SK-N-SH treated with all-trans-retinoic acid at 6 μM for 48 hours (cell line): ENCODE data around the gene TMEM184A.

ENCODE experiments used
- ATAC-seq: fragments of 200-7000 bp; cut with Tn5 transposase; 3 replicates; pipeline ENCODE4 v1.9.1; 2020; ENCODE audit warnings: mild to moderate bottlenecking, moderate library complexity
- ARNTL ChIP-seq: fragments of 450-650 bp; formaldehyde crosslinking; IDR thresholded peaks from 2 replicates; pipeline ENCODE4 v1.5.0; 2020; ENCODE audit warnings: low read depth, mild to moderate bottlenecking, moderate library complexity, borderline replicate concordance
- BACH2 ChIP-seq: fragments of 250-450 bp; sonication (Bioruptor Pico); IDR thresholded peaks from 2 replicates; pipeline ENCODE4 v1.9.0; 2021; ENCODE audit warnings: mild to moderate bottlenecking, borderline replicate concordance
- CREB5 ChIP-seq: fragments of 250-450 bp; sonication (Bioruptor Pico); IDR thresholded peaks from 2 replicates; pipeline ENCODE4 v1.5.1; 2020; ENCODE audit warnings: low read depth, mild to moderate bottlenecking, moderate library complexity
- CSDC2 ChIP-seq: fragments of 250-450 bp; sonication (Bioruptor Pico); IDR thresholded peaks from 2 replicates; pipeline ENCODE4 v1.5.0; 2020; ENCODE audit warnings: mild to moderate bottlenecking, moderate library complexity
- CSRNP3 ChIP-seq: fragments of 250-450 bp; sonication (Bioruptor Pico); IDR thresholded peaks from 2 replicates; pipeline ENCODE4 v1.5.1; 2021; ENCODE audit warnings: mild to moderate bottlenecking, moderate library complexity
- ESRRG ChIP-seq: fragments of 250-450 bp; sonication (Bioruptor Pico); IDR thresholded peaks from 2 replicates; pipeline ENCODE4 v1.6.1; 2021; ENCODE audit warnings: mild to moderate bottlenecking
- GLIS3 ChIP-seq: fragments of 250-450 bp; sonication (Bioruptor Pico); IDR thresholded peaks from 2 replicates; pipeline ENCODE4 v1.5.0; 2020; ENCODE audit warnings: mild to moderate bottlenecking, moderate library complexity
- ISL1 ChIP-seq: fragments of 250-450 bp; sonication (Bioruptor Pico); IDR thresholded peaks from 2 replicates; pipeline ENCODE4 v2.1.2; 2022; ENCODE audit warnings: mild to moderate bottlenecking, moderate library complexity
- OSR1 ChIP-seq: fragments of 250-450 bp; sonication (Bioruptor Pico); IDR thresholded peaks from 2 replicates; pipeline ENCODE4 v1.8.0; 2022; ENCODE audit warnings: moderate library complexity, mild to moderate bottlenecking, inconsistent platforms
- PATZ1 ChIP-seq: fragments of 250-450 bp; sonication (Bioruptor Pico); IDR thresholded peaks from 2 replicates; pipeline ENCODE4 v1.8.0; 2020; ENCODE audit warnings: mild to moderate bottlenecking, moderate library complexity, borderline replicate concordance
- POU6F1 ChIP-seq: fragments of 250-450 bp; sonication (Bioruptor Pico); IDR thresholded peaks from 2 replicates; pipeline ENCODE4 v1.8.0; 2021; ENCODE audit warnings: low read depth, mild to moderate bottlenecking, moderate library complexity, borderline replicate concordance
- PPARA ChIP-seq: fragments of 250-450 bp; sonication (Bioruptor Pico); IDR thresholded peaks from 2 replicates; pipeline ENCODE4 v1.5.0; 2020; ENCODE audit warnings: mild to moderate bottlenecking, borderline replicate concordance
- SNAI2 ChIP-seq: fragments of 250-450 bp; sonication (Bioruptor Pico); IDR thresholded peaks from 2 replicates; pipeline ENCODE4 v1.5.0; 2020; ENCODE audit warnings: mild to moderate bottlenecking, moderate library complexity
- TOX ChIP-seq: fragments of 250-450 bp; sonication (Bioruptor Pico); IDR thresholded peaks from 2 replicates; pipeline ENCODE4 v1.8.0; 2021; ENCODE audit warnings: mild to moderate bottlenecking, moderate library complexity, borderline replicate concordance
- TSHZ2 ChIP-seq: fragments of 250-450 bp; sonication (Bioruptor Pico); IDR thresholded peaks from 2 replicates; pipeline ENCODE4 v1.5.0; 2020; ENCODE audit warnings: mild to moderate bottlenecking, moderate library complexity
- ZC3H10 ChIP-seq: fragments of 250-450 bp; sonication (Bioruptor Pico); IDR thresholded peaks from 2 replicates; pipeline ENCODE4 v1.5.1; 2021; ENCODE audit warnings: mild to moderate bottlenecking, moderate library complexity
- ZFP3 ChIP-seq: fragments of 250-450 bp; sonication (Bioruptor Pico); IDR thresholded peaks from 2 replicates; pipeline ENCODE4 v1.5.0; 2020; ENCODE audit warnings: mild to moderate bottlenecking, moderate library complexity
- ZFP30 ChIP-seq: fragments of 450-650 bp; formaldehyde crosslinking; IDR thresholded peaks from 2 replicates; pipeline ENCODE4 v1.5.0; 2022; ENCODE audit warnings: mild to moderate bottlenecking, moderate library complexity
- ZNF565 ChIP-seq: fragments of 450-650 bp; formaldehyde crosslinking; conservative IDR thresholded peaks from 2 replicates; pipeline ENCODE4 v1.5.0; 2020; ENCODE audit warnings: low read depth, mild to moderate bottlenecking, moderate library complexity
- ZNF70 ChIP-seq: fragments of 450-650 bp; formaldehyde crosslinking; IDR thresholded peaks from 2 replicates; pipeline ENCODE4 v1.5.0; 2020; ENCODE audit warnings: mild to moderate bottlenecking, moderate library complexity
- ZNF8 ChIP-seq: fragments of 450-650 bp; formaldehyde crosslinking; IDR thresholded peaks from 2 replicates; pipeline ENCODE4 v1.5.0; 2020; ENCODE audit warnings: mild to moderate bottlenecking, moderate library complexity

TMEM184A gene

GRCh38 chr7:1493571-1493970, 62.4 kb downstream of the TMEM184A start (continued):
- TF ChIP-seq TSHZ2 (no peak), ISL1 (CRISPR knock-in tag) (no peak)

- no peak for ATAC-seq
- TF ChIP-seq SNAI2 (CRISPR knock-in tag) (no peak), ESRRG (no peak), ARNTL (CRISPR knock-in tag) (no peak), OSR1 (no peak), TOX (CRISPR knock-in tag) (no peak), GLIS3 (CRISPR knock-in tag) (no peak), BACH2 (CRISPR knock-in tag) (no peak), ISL1 (CRISPR knock-in tag) (no peak), ZNF565 (no peak), ZC3H10 (CRISPR knock-in tag) (no peak), ZNF8 (CRISPR knock-in tag) (no peak), CREB5 (CRISPR knock-in tag) (no peak), ZFP3 (CRISPR knock-in tag) (no peak), CSDC2 (CRISPR knock-in tag) (no peak), TSHZ2 (no peak)
Measured at GRCh38 chr7:1493129-1493528, 62.9 kb downstream of the TMEM184A start.

- no peak for ATAC-seq
- no peak for TF ChIP-seq PPARA (CRISPR knock-in tag)
- no peak for TF ChIP-seq ZNF565
- TF ChIP-seq CSRNP3 (CRISPR knock-in tag): no peak
- TF ChIP-seq CREB5 (CRISPR knock-in tag): no peak
- TF ChIP-seq CSDC2 (CRISPR knock-in tag): no peak
- TF ChIP-seq ZFP30 (CRISPR knock-in tag): no peak
- TF ChIP-seq ZFP3 (CRISPR knock-in tag): no peak
- TF ChIP-seq TSHZ2: no peak
- no peak for TF ChIP-seq TOX (CRISPR knock-in tag)
- no peak for TF ChIP-seq ZNF70 (CRISPR knock-in tag)
- no peak for TF ChIP-seq ZNF8 (CRISPR knock-in tag)
- no peak for TF ChIP-seq ESRRG
- no peak for TF ChIP-seq ISL1 (CRISPR knock-in tag)
- TF ChIP-seq PATZ1: no peak
- no peak for TF ChIP-seq GLIS3 (CRISPR knock-in tag)
- TF ChIP-seq ARNTL (CRISPR knock-in tag): no peak
- no peak for TF ChIP-seq POU6F1 (CRISPR knock-in tag)
- TF ChIP-seq ZC3H10 (CRISPR knock-in tag): no peak
Measured at GRCh38 chr7:1492640-1493039, 63.4 kb downstream of the TMEM184A start.
